GM21381 (cell line): ENCODE data around the gene TXLNB.
"Not testable (repeated sequence)": the region's sequence is repeated elsewhere in the genome, so short reads cannot be mapped to it uniquely, and the experiment has no call there.

ENCODE experiments used
- ATAC-seq: cut with Tn5 transposase; IDR thresholded peaks from one replicate; pipeline ENCODE4 v1.9.1; 2021; ENCODE audit warnings: mild to moderate bottlenecking, moderate library complexity; ENCODE audit not compliant: unreplicated experiment

The TXLNB gene

GRCh38 chr6:139311831-139312230, 20.0 kb upstream of the TXLNB start:
- ATAC-seq: no peak

GRCh38 chr6:139308936-139309603, 17.3 kb upstream of the TXLNB start:
- no peak for ATAC-seq

GRCh38 chr6:139308286-139308916, 16.6 kb upstream of the TXLNB start:
- ATAC-seq: no peak

- ATAC-seq: no peak
Observed at GRCh38 chr6:139306291-139306981, 14.6 kb upstream of the TXLNB start.

GRCh38 chr6:139303185-139303584, 11.4 kb upstream of the TXLNB start:
- ATAC-seq: no peak

DNA sequence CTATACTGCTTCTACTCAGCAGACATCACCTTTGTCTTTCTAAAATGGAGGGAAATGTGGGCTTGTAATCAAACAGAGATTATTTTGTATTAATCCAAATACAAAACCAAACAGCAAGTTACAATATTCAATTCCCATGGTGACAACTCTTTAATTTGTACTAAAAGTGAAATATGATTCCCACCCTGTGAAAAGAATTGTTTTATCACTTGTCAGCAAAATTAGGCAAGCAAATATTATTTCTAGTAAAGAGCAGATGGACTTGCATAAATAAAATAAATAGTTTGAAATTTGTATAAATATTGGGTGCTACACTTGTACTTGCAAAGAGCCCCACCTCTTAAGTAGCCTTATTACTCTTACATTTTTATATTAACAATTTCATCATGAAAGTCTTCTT, 6.1 kb upstream of the TXLNB start:
- no peak for ATAC-seq

DNA sequence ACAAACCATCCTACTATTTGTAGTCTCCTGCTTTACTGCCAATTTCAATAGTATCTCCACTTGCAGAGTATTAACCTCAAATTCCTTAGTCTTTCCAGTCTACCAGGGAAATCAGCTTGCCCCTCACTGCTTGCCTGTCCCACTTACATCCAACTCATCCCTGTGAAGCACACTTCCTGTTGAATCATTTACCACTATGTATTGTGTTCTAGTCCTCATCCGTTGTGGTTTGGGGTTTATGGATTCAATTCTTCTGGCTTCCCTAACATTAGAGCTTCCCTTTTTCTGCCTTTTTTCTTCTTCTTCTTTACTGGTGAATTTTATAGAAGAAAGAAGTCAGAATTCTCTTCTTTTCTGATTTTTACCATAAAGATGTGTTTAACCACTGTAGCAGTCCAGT, 5.1 kb upstream of the TXLNB start:
- no peak for ATAC-seq

GRCh38 chr6:139295901-139296300, 4.1 kb upstream of the TXLNB start:
- no peak for ATAC-seq

- ATAC-seq: no peak
Observed at GRCh38 chr6:139294090-139294489, 2.3 kb upstream of the TXLNB start.

GRCh38 chr6:139293230-139293629, 1.4 kb upstream of the TXLNB start:
- ATAC-seq: not testable (repeated sequence)

GRCh38 chr6:139290787-139291311, 949 bp downstream of the TXLNB start:
- ATAC-seq: peak; percentile 77

DNA sequence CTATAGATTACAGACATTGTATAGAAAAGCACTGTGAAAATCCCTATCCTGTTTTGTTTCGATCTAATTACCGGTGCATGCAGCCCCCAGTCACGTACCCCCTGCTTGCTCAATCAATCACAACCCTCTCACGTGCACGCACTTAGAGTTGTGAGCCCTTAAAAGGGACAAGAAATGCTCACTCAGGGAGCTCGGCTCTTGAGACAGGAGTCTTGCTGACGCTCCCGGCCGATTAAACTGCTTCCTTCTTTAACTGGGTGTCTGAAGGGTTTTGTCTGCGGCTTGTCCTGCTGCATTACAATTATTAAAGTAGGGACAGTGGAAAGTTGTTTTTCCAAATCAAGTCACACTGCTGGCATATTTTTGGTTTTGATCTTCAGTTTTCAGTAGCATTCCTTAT, 2.6 kb downstream of the TXLNB start:
- no peak for ATAC-seq

DNA sequence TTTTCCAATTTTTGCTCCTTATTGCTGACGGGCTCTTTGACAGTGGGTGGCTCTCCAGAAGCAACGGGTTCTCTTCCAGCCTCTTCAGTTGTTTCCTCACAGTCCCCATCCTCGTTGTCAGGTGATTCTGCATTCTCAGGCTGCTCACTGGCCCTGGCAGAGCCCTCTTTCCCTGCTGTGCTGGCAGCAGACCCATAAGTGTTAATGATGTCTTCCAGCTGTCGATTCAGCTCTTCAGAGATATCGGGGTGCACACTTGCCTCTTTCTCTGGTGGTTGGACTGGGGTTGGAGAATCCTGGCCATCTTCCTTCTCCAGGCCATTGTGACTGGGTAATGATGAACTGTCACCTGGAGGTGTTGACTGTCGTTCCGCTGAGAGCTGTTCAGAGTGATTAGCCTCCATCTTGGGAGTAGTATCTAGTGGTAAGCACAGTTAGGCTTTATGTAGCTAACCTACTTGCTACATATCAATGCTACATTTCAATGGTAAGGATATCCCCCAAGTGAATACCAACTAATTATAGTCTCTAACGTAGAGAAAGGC, 3.2 kb downstream of the TXLNB start:
- no peak for ATAC-seq

DNA sequence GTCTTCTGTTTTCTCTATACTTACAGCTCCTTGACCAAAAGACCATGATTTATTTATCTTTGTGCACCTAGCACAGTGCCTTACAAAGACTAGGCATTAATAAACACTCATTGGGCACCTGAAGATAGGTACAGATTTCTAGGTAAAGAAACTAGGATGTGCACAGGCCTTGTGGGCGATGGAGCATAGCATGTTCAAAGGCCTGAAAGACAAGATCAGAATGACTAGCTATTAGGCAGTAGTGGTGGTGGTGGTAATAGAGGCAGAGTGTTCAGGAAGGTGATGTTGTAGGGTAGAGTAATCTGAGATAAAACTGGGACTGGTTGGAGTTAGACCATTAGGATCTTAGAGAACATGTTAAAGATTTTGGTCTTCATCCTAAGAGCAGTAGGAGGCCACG, 3.9 kb downstream of the TXLNB start:
- no peak for ATAC-seq

- not testable (repeated sequence) for ATAC-seq
Observed at GRCh38 chr6:139286438-139286837, 5.4 kb downstream of the TXLNB start.

GRCh38 chr6:139285590-139285989, 6.2 kb downstream of the TXLNB start:
- no peak for ATAC-seq

- ATAC-seq: no peak
Observed at GRCh38 chr6:139284789-139285188, 7.0 kb downstream of the TXLNB start.

- ATAC-seq: no peak
Observed at GRCh38 chr6:139282684-139283083, 9.1 kb downstream of the TXLNB start.

DNA sequence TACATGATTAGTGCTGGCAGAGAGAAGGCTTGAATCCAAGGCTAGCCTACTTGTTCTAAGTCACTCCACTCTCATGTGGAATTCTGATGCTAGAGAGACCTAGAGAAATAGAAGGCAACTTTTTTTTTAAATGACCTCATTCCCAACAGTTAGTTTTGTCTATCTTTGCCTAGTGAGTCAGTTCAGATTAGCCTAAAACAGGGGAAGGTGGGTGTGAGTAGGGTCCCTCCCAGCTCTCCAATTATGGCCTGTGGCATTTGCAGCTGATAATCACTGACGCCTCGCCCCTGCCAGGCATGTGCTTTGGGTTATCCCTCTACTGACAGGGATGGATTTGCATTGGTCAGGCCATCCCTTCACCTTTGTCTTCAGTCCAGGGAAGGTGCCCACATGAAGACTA, 13.6 kb downstream of the TXLNB start:
- no peak for ATAC-seq

DNA sequence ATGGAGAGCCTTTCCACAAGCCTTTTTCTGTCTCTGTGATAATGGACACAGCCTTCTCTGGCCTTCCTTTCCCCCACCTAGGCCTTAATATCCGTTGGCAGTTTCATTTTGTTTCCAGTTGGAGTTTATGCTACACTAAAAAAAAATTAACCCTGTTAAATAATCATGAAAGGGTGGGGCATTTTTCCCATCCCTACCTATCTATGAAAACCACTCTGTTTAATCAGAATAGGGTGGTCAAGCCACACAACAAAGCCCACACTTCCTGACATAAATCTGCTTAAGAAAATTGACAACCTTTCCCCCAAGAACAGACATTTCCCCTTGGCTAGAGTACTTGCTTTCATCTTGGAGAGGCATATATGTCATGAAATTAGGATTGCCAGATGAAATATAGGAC, 14.2 kb downstream of the TXLNB start:
- ATAC-seq: no peak

- ATAC-seq: no peak
Observed at GRCh38 chr6:139277161-139277560, 14.6 kb downstream of the TXLNB start.
